MCF 10A (cell line): Measurements from ENCODE around the gene NADSYN1. TPM values are rescaled to one million over a fixed set of nuclear protein-coding genes. Genes with fewer than 3 reads are reported as not detected.

Source experiments
- BruUV-seq: library from RNA; stranded (reverse); fragments of 400-500 nt; replicated peaks from 2 replicates; lab custom pipeline; 2021; lab: Mats Ljungman, UMichigan
- CTCF ChIA-PET: fragments of 300-600 bp; sonication (Branson Sonifier 250); formaldehyde crosslinking; extraction: SDS; loops from one replicate; lab custom pipeline; 2021; ENCODE audit warnings: antibody characterized with exemption, inconsistent platforms; lab: Yijun Ruan, JAX
- POLR2A ChIA-PET: fragments of 300-600, 350-650 bp; sonication (Branson Sonifier 250); formaldehyde crosslinking; extraction: SDS; loops from one replicate; lab custom pipeline; 2020; ENCODE audit warnings: antibody characterized with exemption, inconsistent platforms; lab: Yijun Ruan, JAX
- DNase-seq: peaks from one replicate; pipeline ENCODE4 v3.0.0-alpha.2; 2018; ENCODE audit not compliant: unreplicated experiment
- H3K27ac Mint-ChIP-seq: one replicate; pipeline ENCODE4 v1.8.0; 2022; ENCODE audit warnings: mild to moderate bottlenecking, low read depth, mixed read lengths; ENCODE audit not compliant: unreplicated experiment
- H3K27me3 Mint-ChIP-seq: one replicate; pipeline ENCODE4 v1.8.0; 2022; ENCODE audit warnings: mixed read lengths; ENCODE audit not compliant: insufficient read depth, unreplicated experiment
- H3K36me3 Mint-ChIP-seq: one replicate; pipeline ENCODE4 v1.8.0; 2022; ENCODE audit warnings: mild to moderate bottlenecking, moderate library complexity, mixed read lengths; ENCODE audit not compliant: insufficient read depth, unreplicated experiment
- H3K4me1 Mint-ChIP-seq: one replicate; pipeline ENCODE4 v1.8.0; 2022; ENCODE audit warnings: mixed read lengths; ENCODE audit not compliant: insufficient read depth, unreplicated experiment
- H3K4me3 Mint-ChIP-seq: one replicate; pipeline ENCODE4 v1.8.0; 2022; ENCODE audit warnings: mild to moderate bottlenecking, moderate library complexity, mixed read lengths; ENCODE audit not compliant: unreplicated experiment
- H3K9me3 Mint-ChIP-seq: one replicate; pipeline ENCODE4 v1.8.0; 2022; ENCODE audit warnings: mixed read lengths; ENCODE audit not compliant: unreplicated experiment
- intact Hi-C: fragments of 100-400 bp; cut with micrococcal nuclease; formaldehyde crosslinking; loops from 2 replicates; pipeline ENCODE4 v1.14.1; 2022
- total RNA-seq: library from RNA; stranded (reverse); gene quantifications from 2 replicates; pipeline ENCODE4 v1.2.3, GENCODE V29; 2022
- TF ChIP-seq, protein P1 (sequence below): fragments of 200-600 bp; IDR thresholded peaks from one replicate; pipeline ENCODE4 v1.8.0; 2022; ENCODE audit warnings: antibody characterized with exemption, mild to moderate bottlenecking; ENCODE audit not compliant: unreplicated experiment

Gene NADSYN1
- total RNA-seq, 1 experiment from 2014 or later: 73.6 TPM

DNA sequence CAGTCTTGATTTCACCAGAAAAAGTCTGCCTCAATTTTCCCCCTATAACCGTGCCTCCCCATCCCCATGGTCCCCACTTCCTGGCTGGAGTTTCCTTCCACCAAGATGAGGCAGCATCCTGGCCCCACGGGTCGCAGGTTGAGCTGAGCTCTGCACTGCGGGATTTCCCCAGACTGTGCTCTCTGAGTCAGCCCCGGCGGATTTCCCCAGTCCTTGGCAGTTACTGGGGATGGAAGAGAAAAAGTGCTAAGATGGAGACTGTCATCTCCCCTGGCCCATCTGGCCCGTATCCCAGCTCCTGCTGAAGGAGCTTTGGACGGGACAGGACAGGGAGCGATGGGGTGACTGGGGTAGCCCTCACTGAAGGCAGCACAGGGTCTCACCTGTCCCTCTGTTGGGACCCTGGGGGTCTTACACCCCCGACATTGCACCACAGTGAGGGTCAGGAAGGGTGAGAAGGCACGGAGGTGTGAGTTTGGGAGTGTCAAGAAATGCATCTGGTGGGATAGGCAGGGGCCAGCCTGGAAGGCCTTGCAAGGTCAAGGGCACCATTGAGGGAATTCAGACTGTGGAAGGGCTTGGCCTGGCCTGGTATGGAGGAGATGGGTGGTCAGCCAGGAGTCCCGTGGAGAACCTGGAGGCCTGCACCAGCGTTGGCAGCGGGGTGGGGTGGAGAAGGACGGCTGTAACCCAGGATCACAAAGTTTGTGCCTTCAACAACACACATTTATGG is 36.5 kb downstream of the NADSYN1 start:
- no peaks in the 10 kb centered on the region for H3K9me3 Mint-ChIP-seq
- H3K4me3 Mint-ChIP-seq: no peak overlapping the region
- intact Hi-C loops: no loop called here
- no peak overlapping the region for H3K27ac Mint-ChIP-seq
- TF ChIP-seq, protein P1, sequence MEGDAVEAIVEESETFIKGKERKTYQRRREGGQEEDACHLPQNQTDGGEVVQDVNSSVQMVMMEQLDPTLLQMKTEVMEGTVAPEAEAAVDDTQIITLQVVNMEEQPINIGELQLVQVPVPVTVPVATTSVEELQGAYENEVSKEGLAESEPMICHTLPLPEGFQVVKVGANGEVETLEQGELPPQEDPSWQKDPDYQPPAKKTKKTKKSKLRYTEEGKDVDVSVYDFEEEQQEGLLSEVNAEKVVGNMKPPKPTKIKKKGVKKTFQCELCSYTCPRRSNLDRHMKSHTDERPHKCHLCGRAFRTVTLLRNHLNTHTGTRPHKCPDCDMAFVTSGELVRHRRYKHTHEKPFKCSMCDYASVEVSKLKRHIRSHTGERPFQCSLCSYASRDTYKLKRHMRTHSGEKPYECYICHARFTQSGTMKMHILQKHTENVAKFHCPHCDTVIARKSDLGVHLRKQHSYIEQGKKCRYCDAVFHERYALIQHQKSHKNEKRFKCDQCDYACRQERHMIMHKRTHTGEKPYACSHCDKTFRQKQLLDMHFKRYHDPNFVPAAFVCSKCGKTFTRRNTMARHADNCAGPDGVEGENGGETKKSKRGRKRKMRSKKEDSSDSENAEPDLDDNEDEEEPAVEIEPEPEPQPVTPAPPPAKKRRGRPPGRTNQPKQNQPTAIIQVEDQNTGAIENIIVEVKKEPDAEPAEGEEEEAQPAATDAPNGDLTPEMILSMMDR: no peak
- DNase-seq: peak; percentile 25
- peaks cover 73% of the 10 kb centered on the region for H3K36me3 Mint-ChIP-seq
- ChIA-PET CTCF (interaction anchor here (0.6 kb wide), 1 partner anchor 9 kb away, joined by 3 read pairs; no protein-coding TSS in a partner anchor), POLR2A (no interaction called here)
- no TSS peak for BruUV-seq
- peaks cover 13% of the 10 kb centered on the region for H3K4me1 Mint-ChIP-seq
- no peaks in the 10 kb centered on the region for H3K27me3 Mint-ChIP-seq

DNA sequence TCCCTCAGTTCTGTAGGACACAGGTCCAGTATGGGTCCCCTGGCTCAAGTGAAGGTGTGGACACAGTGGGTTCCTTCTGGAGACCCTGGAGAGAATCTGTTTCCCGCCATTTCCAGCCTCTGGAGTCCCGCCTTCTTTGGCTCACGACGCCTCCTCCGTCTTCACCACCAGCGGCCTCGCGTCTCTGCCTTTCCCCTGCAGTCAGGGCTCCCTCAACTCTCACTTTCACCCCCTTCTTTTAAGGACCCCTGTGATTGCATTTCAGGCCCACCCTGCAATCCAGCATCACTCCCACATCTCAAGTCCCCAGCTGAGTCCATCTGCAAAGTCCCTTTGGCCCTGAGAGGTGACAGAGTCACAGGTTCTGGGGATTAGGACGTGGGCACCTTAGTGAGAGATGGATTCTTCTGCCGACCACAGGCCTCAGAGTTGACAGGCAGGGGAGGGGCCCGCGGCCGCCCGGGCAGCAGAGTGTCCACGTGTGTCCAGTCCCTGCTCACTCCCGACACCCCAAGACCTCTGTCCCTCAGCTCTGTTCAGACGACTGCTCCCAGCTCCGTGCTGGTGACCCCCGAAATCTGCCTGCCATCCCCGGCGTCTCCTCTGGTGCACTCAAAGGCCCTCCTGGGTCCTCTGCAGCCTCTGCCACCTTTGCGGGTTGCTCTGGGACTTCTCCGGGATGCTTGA is 37.2 kb downstream of the NADSYN1 start:
- Mint-ChIP-seq H3K27ac (no peak overlapping the region), H3K27me3 (no peaks in the 10 kb centered on the region), H3K9me3 (no peaks in the 10 kb centered on the region), H3K36me3 (peaks cover 75% of the 10 kb centered on the region), H3K4me1 (peaks cover 13% of the 10 kb centered on the region), H3K4me3 (no peak overlapping the region)
- no TSS peak for BruUV-seq
- ChIA-PET CTCF (interaction anchor here (0.6 kb wide), 1 partner anchor 8 kb away, joined by 3 read pairs; no protein-coding TSS in a partner anchor), POLR2A (no interaction called here)
- DNase-seq: no peak
- intact Hi-C loops: no loop called here
- TF ChIP-seq, protein P1: no peak

GRCh38 chr11:71490731-71491390 is 37.9 kb downstream of the NADSYN1 start:
- no peaks in the 10 kb centered on the region for H3K27me3 Mint-ChIP-seq
- POLR2A ChIA-PET: no interaction called here
- CTCF ChIA-PET: no interaction called here
- H3K27ac Mint-ChIP-seq: no peak overlapping the region
- no peak for DNase-seq
- no TSS peak for BruUV-seq
- H3K4me1 Mint-ChIP-seq: peaks cover 13% of the 10 kb centered on the region
- TF ChIP-seq, protein P1: no peak
- no peaks in the 10 kb centered on the region for H3K9me3 Mint-ChIP-seq
- H3K36me3 Mint-ChIP-seq: peaks cover 76% of the 10 kb centered on the region
- intact Hi-C loops: no loop called here
- no peak overlapping the region for H3K4me3 Mint-ChIP-seq

DNA sequence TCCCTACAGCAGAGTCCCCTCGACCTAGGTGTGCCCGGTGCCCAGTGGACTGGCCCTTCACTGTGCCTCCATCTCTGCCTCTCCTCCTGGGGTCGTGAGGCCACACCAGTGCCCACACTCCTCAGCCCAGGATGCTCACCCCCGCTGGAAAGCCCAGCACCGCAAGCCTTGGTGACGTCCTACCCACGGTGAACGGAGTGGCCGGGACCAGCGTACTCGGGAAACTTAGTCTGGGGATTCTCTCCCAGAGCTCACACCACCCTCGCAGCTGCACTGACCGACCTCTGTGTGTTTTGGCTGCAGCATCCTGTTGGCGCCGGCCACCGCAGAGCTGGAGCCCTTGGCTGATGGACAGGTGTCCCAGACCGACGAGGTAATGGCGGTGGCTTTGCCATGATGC is 38.5 kb downstream of the NADSYN1 start:
- intact Hi-C loops: no loop called here
- CTCF ChIA-PET: interaction anchor here (0.6 kb wide), 1 partner anchor 771 kb away, joined by 3 read pairs; no protein-coding TSS in a partner anchor

More for the DNA sequence above, 38.5 kb downstream of the NADSYN1 start:
- no peak for DNase-seq
- Mint-ChIP-seq H3K36me3 (peaks cover 76% of the 10 kb centered on the region), H3K4me3 (no peak overlapping the region), H3K4me1 (peaks cover 13% of the 10 kb centered on the region), H3K27ac (no peak overlapping the region), H3K9me3 (no peaks in the 10 kb centered on the region), H3K27me3 (no peaks in the 10 kb centered on the region)
- no TSS peak for BruUV-seq
- POLR2A ChIA-PET: no interaction called here
- TF ChIP-seq, protein P1: no peak
